ENCODE measurements around the gene MARK2. TPM values are rescaled to one million over a fixed set of nuclear protein-coding genes. Genes with fewer than 3 reads are reported as not detected.

MARK2 gene
- total RNA-seq, 4 donors from 2014 or later, result 47.0 to 91.0 (median 62.2) TPM

- peak overlapping the region; percentile 75 to 98 (median 86) for H3K4me3 ChIP-seq
- intact Hi-C loops (cut with DNase I), result loop anchor here (10.0 kb wide), 2 partner anchors 55 to 305 kb away; no protein-coding TSS in a partner anchor
- H3K36me3 ChIP-seq, result peaks cover 0 to 13% (median 0%) of the 10 kb centered on the region in 3 donors
- DNase-seq, result no peak
- H3K27ac ChIP-seq, result peak overlapping the region; percentile 93 to 96 (median 95)
- no peaks in the 10 kb centered on the region for H3K27me3 ChIP-seq
- TF ChIP-seq POLR2A (IDR thresholded peaks at IDR 0.05) (no peak), CTCF (IDR thresholded peaks at IDR 0.05) (no peak)
- WGBS, 2 donors, result 1% methylated on average over 36 to 37 of the region's 40 CpGs
- H3K9me3 ChIP-seq, result no peaks in the 10 kb centered on the region
- peaks cover 50 to 65% (median 50%) of the 10 kb centered on the region in 3 donors for H3K4me1 ChIP-seq
Observed at GRCh38 chr11:63839508-63840355, 822 bp downstream of the MARK2 start.

- Histone ChIP-seq H3K36me3 (peaks cover 0 to 13% (median 0%) of the 10 kb centered on the region in 3 donors), H3K27ac (peak overlapping the region; percentile 93 to 96 (median 95)), H3K4me1 (peaks cover 52 to 72% (median 58%) of the 10 kb centered on the region in 3 donors), H3K27me3 (no peaks in the 10 kb centered on the region), H3K4me3 (peak overlapping the region; percentile 75 to 98 (median 86)), H3K9me3 (no peaks in the 10 kb centered on the region)
- no peak for DNase-seq
- WGBS, 2 donors, result 3% methylated on average over 13 of the region's 13 CpGs
- TF ChIP-seq POLR2A (IDR thresholded peaks at IDR 0.05), result no peak
- no peak for TF ChIP-seq CTCF (IDR thresholded peaks at IDR 0.05)
- intact Hi-C loops (cut with DNase I), result no loop called here
Observed at GRCh38 chr11:63840356-63841060, 1.6 kb downstream of the MARK2 start.

GRCh38 chr11:63841554-63841953 is 2.6 kb downstream of the MARK2 start:
- Histone ChIP-seq H3K9me3 (no peaks in the 10 kb centered on the region), H3K4me3 (peak overlapping the region; percentile 75 to 98 (median 86)), H3K27me3 (no peaks in the 10 kb centered on the region), H3K36me3 (peaks cover 0 to 13% (median 0%) of the 10 kb centered on the region in 3 donors), H3K27ac (peak overlapping the region; percentile 53 to 96 (median 94)), H3K4me1 (peaks cover 56 to 83% (median 62%) of the 10 kb centered on the region in 3 donors)
- intact Hi-C loops (cut with DNase I), result no loop called here
- 21 to 28% methylated on average over 3 of the region's 3 CpGs for WGBS, 2 donors
- TF ChIP-seq CTCF (IDR thresholded peaks at IDR 0.05) (no peak), POLR2A (IDR thresholded peaks at IDR 0.05) (no peak)
- DNase-seq, result no peak

GRCh38 chr11:63843041-63843440 is 4.1 kb downstream of the MARK2 start:
- peaks cover 0 to 13% (median 0%) of the 10 kb centered on the region in 3 donors for H3K36me3 ChIP-seq
- DNase-seq, result no peak
- TF ChIP-seq CTCF (IDR thresholded peaks at IDR 0.05) (no peak), POLR2A (IDR thresholded peaks at IDR 0.05) (no peak)
- peak overlapping the region in 1 of 4 donors; percentile 9 for H3K4me3 ChIP-seq
- intact Hi-C loops (cut with DNase I), result no loop called here
- peaks cover 60 to 86% (median 67%) of the 10 kb centered on the region in 3 donors for H3K4me1 ChIP-seq
- H3K9me3 ChIP-seq, result no peaks in the 10 kb centered on the region
- WGBS, 2 donors, result 0 to 35% methylated on average over 1 of the region's 1 CpG
- peak overlapping the region; percentile 11 to 96 (median 94) for H3K27ac ChIP-seq
- H3K27me3 ChIP-seq, result no peaks in the 10 kb centered on the region

All from esophagus squamous epithelium (tissue), 5 donors.